HEK293 (cell line): ENCODE measurements around the gene ARHGEF7.

Source experiments
- CTCF ChIA-PET: fragments of 350-600 bp; formaldehyde crosslinking; extraction: SDS; loops from one replicate; lab custom pipeline; 2021; ENCODE audit warnings: antibody characterized with exemption; lab: Yijun Ruan, JAX
- POLR2A ChIA-PET: fragments of 300-600 bp; formaldehyde crosslinking; extraction: SDS; loops from one replicate; lab custom pipeline; 2020; ENCODE audit warnings: antibody characterized with exemption, inconsistent platforms; lab: Yijun Ruan, JAX
- H3K27ac ChIP-seq: fragments of 200-500 bp; sonication (Bioruptor generic); 2 replicates; pipeline ENCODE4 v1.5.1; 2014; ENCODE audit warnings: low read depth, low read length, control low read depth, inconsistent platforms; ENCODE audit errors: extremely low read depth
- H3K36me3 ChIP-seq, 2 experiments: fragments of 200-500 bp in 1 of 2; sonication (Bioruptor generic) in 1 of 2; 1 replicate in 1 of 2; 2 replicates in 1 of 2; pipeline ENCODE4 v1.5.1; 2014 to 2017; ENCODE audit warnings: inconsistent platforms in 2 of 2, low read length in 2 of 2; ENCODE audit not compliant: control insufficient read depth in 2 of 2, insufficient read depth in 1 of 2
- H3K4me1 ChIP-seq: fragments of 200-500 bp; sonication (Bioruptor generic); 2 replicates; pipeline ENCODE4 v1.5.1; 2014; ENCODE audit warnings: mild to moderate bottlenecking, low read length, inconsistent platforms; ENCODE audit not compliant: control insufficient read depth, insufficient read depth
- H3K4me3 ChIP-seq: 2 replicates; pipeline ENCODE4 v1.5.1; 2011; ENCODE audit warnings: low read depth, mild to moderate bottlenecking, control low read depth, low read length, moderate library complexity
- H3K9me3 ChIP-seq: fragments of 200-500 bp; sonication (Bioruptor generic); 2 replicates; pipeline ENCODE4 v1.5.1; 2014; ENCODE audit warnings: low read depth, low read length, inconsistent platforms; ENCODE audit not compliant: control insufficient read depth, insufficient read depth
- FEZF1 ChIP-seq: fragments of 450-650 bp; formaldehyde crosslinking; IDR thresholded peaks from 2 replicates; pipeline ENCODE4 v1.5.1; 2016; ENCODE audit warnings: missing biosample characterization, missing genetic modification characterization
- PRDM1 ChIP-seq: fragments of 450-650 bp; formaldehyde crosslinking; IDR thresholded peaks from 2 replicates; pipeline ENCODE4; 2016; ENCODE audit warnings: missing biosample characterization, missing genetic modification characterization
- SCRT2 ChIP-seq: fragments of 450-650 bp; formaldehyde crosslinking; IDR thresholded peaks from 2 replicates; pipeline ENCODE4 v1.5.1; 2016; ENCODE audit warnings: missing biosample characterization, missing genetic modification characterization
- ZBTB17 ChIP-seq: fragments of 450-650 bp; formaldehyde crosslinking; IDR thresholded peaks from 2 replicates; pipeline ENCODE4 v1.5.1; 2016; ENCODE audit warnings: missing biosample characterization, missing genetic modification characterization
- ZNF600 ChIP-seq: fragments of 450-650 bp; formaldehyde crosslinking; IDR thresholded peaks from 2 replicates; pipeline ENCODE4 v1.5.1; 2016; ENCODE audit warnings: missing biosample characterization, missing genetic modification characterization
- TF ChIP-seq, protein P1 (sequence below): fragments of 450-650 bp; formaldehyde crosslinking; IDR thresholded peaks from 2 replicates; pipeline ENCODE4 v1.5.1; 2016; ENCODE audit warnings: missing biosample characterization, missing genetic modification characterization
- TF ChIP-seq, protein P2 (sequence below): fragments of 450-650 bp; IDR thresholded peaks from 2 replicates; pipeline ENCODE4 v1.5.1; 2018; ENCODE audit warnings: missing biosample characterization, mild to moderate bottlenecking, missing genetic modification characterization
- TF ChIP-seq, protein P3 (sequence below): fragments of 450-650 bp; formaldehyde crosslinking; IDR thresholded peaks from 2 replicates; pipeline ENCODE4 v1.5.1; 2016; ENCODE audit warnings: missing biosample characterization, missing genetic modification characterization
- TF ChIP-seq, protein P4 (sequence below): fragments of 450-650 bp; formaldehyde crosslinking; IDR thresholded peaks from 2 replicates; pipeline ENCODE4 v1.5.1; 2017; ENCODE audit warnings: missing biosample characterization, missing genetic modification characterization

ARHGEF7 gene

DNA sequence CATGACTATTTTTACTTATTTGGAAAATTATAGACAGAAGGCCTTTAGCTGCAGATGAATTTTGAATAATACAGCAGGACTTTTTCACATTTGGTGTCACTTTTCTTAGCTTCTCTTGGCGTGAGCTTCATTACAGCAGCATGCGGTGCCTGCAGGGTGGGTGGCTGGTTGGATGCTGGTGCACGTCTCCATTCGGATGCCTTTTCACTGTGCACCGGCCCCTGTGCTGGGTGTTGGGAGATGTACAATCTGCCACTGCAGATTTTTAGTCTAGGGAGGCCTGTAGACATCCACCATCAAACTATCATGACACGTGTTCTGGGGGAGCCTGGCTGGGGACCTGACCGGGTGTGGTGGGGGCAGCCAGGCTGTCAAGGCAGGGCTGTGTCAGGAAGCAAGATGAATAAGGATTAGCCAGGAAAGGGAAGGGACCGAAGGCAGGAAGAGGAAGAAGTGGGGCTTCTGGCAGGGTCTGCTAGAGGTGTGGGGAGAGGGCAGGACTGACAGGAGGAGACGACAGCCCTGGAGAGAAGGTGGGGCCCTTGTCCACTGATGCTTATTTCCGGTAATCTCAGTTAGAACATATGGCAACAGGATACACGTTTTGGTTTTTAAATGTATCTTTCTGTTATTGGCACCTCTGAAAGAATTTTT lies 88.8 kb downstream of the ARHGEF7 start (continued):
- TF ChIP-seq, protein P1, sequence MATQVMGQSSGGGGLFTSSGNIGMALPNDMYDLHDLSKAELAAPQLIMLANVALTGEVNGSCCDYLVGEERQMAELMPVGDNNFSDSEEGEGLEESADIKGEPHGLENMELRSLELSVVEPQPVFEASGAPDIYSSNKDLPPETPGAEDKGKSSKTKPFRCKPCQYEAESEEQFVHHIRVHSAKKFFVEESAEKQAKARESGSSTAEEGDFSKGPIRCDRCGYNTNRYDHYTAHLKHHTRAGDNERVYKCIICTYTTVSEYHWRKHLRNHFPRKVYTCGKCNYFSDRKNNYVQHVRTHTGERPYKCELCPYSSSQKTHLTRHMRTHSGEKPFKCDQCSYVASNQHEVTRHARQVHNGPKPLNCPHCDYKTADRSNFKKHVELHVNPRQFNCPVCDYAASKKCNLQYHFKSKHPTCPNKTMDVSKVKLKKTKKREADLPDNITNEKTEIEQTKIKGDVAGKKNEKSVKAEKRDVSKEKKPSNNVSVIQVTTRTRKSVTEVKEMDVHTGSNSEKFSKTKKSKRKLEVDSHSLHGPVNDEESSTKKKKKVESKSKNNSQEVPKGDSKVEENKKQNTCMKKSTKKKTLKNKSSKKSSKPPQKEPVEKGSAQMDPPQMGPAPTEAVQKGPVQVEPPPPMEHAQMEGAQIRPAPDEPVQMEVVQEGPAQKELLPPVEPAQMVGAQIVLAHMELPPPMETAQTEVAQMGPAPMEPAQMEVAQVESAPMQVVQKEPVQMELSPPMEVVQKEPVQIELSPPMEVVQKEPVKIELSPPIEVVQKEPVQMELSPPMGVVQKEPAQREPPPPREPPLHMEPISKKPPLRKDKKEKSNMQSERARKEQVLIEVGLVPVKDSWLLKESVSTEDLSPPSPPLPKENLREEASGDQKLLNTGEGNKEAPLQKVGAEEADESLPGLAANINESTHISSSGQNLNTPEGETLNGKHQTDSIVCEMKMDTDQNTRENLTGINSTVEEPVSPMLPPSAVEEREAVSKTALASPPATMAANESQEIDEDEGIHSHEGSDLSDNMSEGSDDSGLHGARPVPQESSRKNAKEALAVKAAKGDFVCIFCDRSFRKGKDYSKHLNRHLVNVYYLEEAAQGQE, result no peak

DNA sequence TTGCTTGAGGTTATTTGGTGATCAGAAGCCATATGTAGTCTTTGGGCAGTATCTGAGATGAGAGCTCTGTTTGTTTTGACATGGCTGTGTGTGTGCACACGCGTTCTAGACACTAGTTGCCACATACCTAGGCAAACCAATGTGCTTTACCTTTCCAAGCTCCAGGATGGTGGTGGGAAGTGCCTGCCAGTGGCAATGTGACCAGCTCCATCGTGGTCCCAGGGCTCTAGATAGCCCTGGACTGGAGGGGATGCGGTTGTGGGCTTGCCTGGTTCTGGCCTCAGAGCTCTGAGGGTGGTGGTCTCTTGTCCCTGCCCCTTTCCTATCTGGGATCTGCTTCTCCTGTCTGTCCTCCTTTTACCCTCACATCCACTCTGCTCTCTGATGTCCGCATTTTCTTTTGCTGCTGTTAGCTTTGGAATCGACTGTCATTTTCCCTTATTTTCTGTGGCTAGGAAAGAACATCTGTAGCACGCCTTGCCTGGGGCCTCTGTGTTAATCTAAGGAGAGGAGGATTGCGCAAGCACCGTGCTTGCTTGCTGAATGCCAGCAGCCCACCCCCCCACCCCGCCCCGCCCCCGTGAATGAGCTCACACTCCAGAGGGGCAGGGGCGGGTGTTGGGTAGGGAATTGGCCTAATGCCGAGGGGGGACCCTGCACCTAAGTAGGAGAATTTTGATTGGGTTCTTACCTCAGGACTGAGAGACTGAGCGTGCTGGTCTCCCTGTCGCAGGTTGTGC lies 89.5 kb downstream of the ARHGEF7 start:
- Histone ChIP-seq H3K36me3 (no peaks in the 10 kb centered on the region), H3K4me3 (no peak overlapping the region)

DNA sequence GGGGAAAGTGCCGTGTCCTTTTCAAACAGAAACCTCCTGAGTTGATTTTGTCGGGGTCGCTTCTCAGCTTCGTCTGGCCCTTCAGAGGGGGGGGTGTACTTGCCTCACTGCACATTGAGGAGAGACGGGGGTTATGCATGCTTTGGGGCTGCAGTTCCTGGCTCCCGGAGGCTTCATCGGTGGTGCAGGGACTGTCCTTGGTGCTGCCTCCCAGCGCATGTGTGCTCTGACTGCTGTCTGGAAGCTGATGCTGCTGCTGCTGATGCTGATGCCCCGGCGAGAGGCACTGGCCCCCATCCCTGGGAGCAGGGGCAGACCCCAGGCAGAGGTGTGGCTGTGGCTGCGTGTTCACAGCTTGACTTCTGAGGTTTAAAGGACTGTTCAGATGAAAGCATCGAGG lies 91.0 kb downstream of the ARHGEF7 start:
- Histone ChIP-seq H3K4me3 (no peak overlapping the region), H3K27ac (no peak overlapping the region), H3K4me1 (peaks cover 18% of the 10 kb centered on the region), H3K36me3 (no peaks in the 10 kb centered on the region), H3K9me3 (no peaks in the 10 kb centered on the region)
- TF ChIP-seq, protein P1, result peak; percentile 79
- no peak for TF ChIP-seq ZBTB17 (tag by site-specific recombination)
- POLR2A ChIA-PET, result no interaction called here
- CTCF ChIA-PET, result interaction anchor here (0.6 to 1.1 kb wide), 2 partner anchors 19 to 750 kb away, joined by 3 read pairs; no protein-coding TSS in a partner anchor

More for the DNA sequence above, 89.5 kb downstream of the ARHGEF7 start:
- TF ChIP-seq ZBTB17 (tag by site-specific recombination) (peak; percentile 79), PRDM1 (tag by site-specific recombination) (peak; percentile 34; the same call in 1 of the 2 replicates), ZNF600 (tag by site-specific recombination) (peak; percentile 22; the same call in 1 of the 2 replicates), FEZF1 (tag by site-specific recombination) (0 out of 2 replicates have a peak, but pooled peaks have one; percentile 30), SCRT2 (0 out of 2 replicates have a peak, but pooled peaks have one; percentile 42)
- TF ChIP-seq, protein P2, sequence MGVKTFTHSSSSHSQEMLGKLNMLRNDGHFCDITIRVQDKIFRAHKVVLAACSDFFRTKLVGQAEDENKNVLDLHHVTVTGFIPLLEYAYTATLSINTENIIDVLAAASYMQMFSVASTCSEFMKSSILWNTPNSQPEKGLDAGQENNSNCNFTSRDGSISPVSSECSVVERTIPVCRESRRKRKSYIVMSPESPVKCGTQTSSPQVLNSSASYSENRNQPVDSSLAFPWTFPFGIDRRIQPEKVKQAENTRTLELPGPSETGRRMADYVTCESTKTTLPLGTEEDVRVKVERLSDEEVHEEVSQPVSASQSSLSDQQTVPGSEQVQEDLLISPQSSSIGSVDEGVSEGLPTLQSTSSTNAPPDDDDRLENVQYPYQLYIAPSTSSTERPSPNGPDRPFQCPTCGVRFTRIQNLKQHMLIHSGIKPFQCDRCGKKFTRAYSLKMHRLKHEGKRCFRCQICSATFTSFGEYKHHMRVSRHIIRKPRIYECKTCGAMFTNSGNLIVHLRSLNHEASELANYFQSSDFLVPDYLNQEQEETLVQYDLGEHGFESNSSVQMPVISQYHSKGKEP, result no peak
- TF ChIP-seq, protein P3, sequence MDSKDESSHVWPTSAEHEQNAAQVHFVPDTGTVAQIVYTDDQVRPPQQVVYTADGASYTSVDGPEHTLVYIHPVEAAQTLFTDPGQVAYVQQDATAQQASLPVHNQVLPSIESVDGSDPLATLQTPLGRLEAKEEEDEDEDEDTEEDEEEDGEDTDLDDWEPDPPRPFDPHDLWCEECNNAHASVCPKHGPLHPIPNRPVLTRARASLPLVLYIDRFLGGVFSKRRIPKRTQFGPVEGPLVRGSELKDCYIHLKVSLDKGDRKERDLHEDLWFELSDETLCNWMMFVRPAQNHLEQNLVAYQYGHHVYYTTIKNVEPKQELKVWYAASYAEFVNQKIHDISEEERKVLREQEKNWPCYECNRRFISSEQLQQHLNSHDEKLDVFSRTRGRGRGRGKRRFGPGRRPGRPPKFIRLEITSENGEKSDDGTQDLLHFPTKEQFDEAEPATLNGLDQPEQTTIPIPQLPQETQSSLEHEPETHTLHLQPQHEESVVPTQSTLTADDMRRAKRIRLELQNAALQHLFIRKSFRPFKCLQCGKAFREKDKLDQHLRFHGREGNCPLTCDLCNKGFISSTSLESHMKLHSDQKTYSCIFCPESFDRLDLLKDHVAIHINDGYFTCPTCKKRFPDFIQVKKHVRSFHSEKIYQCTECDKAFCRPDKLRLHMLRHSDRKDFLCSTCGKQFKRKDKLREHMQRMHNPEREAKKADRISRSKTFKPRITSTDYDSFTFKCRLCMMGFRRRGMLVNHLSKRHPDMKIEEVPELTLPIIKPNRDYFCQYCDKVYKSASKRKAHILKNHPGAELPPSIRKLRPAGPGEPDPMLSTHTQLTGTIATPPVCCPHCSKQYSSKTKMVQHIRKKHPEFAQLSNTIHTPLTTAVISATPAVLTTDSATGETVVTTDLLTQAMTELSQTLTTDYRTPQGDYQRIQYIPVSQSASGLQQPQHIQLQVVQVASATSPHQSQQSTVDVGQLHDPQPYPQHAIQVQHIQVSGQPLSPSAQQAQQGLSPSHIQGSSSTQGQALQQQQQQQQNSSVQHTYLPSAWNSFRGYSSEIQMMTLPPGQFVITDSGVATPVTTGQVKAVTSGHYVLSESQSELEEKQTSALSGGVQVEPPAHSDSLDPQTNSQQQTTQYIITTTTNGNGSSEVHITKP (tag by site-specific recombination), result no peak
- TF ChIP-seq, protein P4, sequence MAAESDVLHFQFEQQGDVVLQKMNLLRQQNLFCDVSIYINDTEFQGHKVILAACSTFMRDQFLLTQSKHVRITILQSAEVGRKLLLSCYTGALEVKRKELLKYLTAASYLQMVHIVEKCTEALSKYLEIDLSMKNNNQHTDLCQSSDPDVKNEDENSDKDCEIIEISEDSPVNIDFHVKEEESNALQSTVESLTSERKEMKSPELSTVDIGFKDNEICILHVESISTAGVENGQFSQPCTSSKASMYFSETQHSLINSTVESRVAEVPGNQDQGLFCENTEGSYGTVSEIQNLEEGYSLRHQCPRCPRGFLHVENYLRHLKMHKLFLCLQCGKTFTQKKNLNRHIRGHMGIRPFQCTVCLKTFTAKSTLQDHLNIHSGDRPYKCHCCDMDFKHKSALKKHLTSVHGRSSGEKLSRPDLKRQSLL (tag by site-specific recombination), result no peak
- ChIA-PET POLR2A (no interaction called here), CTCF (no interaction called here)
- Histone ChIP-seq H3K4me1 (peaks cover 18% of the 10 kb centered on the region), H3K9me3 (no peaks in the 10 kb centered on the region), H3K27ac (no peak overlapping the region)
